Endothelial cell of umbilical vein (primary cell): ENCODE results near the gene HLA-DOA.

Source experiments
- CTCF ChIP-seq, 2 donors: IDR thresholded peaks; 1 replicate in 1 of 2; 2 replicates in 1 of 2; pipeline ENCODE4 v1.5.1; 2011; ENCODE audit warnings: low read length in 2 of 2, mild to moderate bottlenecking in 2 of 2, moderate library complexity in 2 of 2, control low read depth in 1 of 2, inconsistent platforms in 1 of 2, low read depth in 1 of 2; ENCODE audit not compliant: insufficient read depth in 1 of 2; ENCODE audit errors: extremely low read depth in 1 of 2
- JUN ChIP-seq: IDR thresholded peaks from 2 replicates; pipeline ENCODE4 v1.6.1; 2011; ENCODE audit warnings: borderline replicate concordance, low read depth; ENCODE audit not compliant: insufficient read length, insufficient read depth
- POLR2AphosphoS5 ChIP-seq: IDR thresholded peaks from 2 replicates; pipeline ENCODE4 v1.6.1; 2012; ENCODE audit warnings: low read depth, mild to moderate bottlenecking, control low read depth, low read length, moderate library complexity; ENCODE audit not compliant: insufficient read depth

GRCh38 chr6:32991972-32992371 lies 17.4 kb downstream of the HLA-DOA start:
- TF ChIP-seq CTCF (IDR thresholded peaks at IDR 0.05; ENCODE audit: extremely low read depth in 1 of 2, insufficient read depth in 1 of 2, low read depth in 1 of 2, low read length in 2 of 2), result no peak
- TF ChIP-seq JUN, result no peak
- no peak for TF ChIP-seq POLR2AphosphoS5
